OCI-LY3 (cell line): Measurements from ENCODE around the gene SHTN1.

Source experiments
- CTCF ChIP-seq: fragments of 200-600, 300-600 bp; sonication (generic); IDR thresholded peaks from 2 replicates; pipeline ENCODE4 v1.5.1; 2014; ENCODE audit warnings: antibody characterized with exemption, low read length, low read depth
- EZH2phosphoT487 ChIP-seq: fragments of 200-600 bp; shearing (Covaris generic); IDR thresholded peaks from 2 replicates; pipeline ENCODE4 v1.6.1; 2018; ENCODE audit warnings: antibody characterized with exemption, mixed run types, low read depth

GRCh38 chr10:116848032-116848943 lies 156.7 kb downstream of the SHTN1 start:
- no peak for TF ChIP-seq CTCF
- TF ChIP-seq EZH2phosphoT487 = no peak
